GM21737 (cell line): Measurements from ENCODE around the gene USH2A.

Source experiments
- ATAC-seq: cut with Tn5 transposase; IDR thresholded peaks from one replicate; pipeline ENCODE4 v1.9.1; 2021; ENCODE audit warnings: mild to moderate bottlenecking, moderate library complexity; ENCODE audit not compliant: unreplicated experiment

The USH2A gene

GRCh38 chr1:215665215-215665614, 758.0 kb downstream of the USH2A start:
- no peak for ATAC-seq

DNA sequence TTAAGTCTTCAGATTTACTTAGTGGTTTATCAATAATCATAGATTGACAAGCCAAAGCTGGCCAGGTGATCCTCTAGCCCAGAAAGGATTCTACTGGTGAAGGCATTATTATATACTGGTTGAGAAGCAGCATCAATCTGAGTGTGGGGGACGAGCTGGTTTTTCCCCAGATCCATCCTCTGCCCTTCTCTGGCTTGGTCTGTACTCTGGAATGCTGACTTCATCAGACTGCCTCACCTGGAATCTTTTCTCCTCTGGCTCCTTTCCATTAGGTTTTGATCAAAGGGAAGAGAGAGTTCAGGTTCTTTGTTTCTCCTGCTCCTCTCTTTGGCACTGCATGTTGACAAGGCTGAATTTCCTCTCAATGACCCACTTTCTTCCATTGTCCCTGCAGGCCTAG, 762.2 kb downstream of the USH2A start:
- no peak for ATAC-seq

DNA sequence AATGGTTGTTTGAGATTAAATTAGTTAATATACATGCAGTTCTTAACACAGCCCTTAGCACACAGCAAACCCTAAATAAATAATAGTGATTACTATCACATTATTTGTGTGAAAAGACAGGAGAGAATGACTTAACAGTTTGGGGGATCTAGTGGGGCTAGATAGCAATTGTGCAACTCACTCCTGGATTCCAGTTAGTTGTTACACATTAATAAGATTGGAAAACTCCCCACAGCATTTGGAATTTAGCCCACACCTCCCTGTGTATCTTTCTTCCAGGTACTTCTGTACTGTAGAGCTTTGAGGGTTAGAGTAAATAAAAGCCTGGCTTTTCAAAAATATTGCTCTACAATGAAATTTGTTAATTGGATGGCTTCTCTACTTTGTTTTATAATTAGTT, 763.0 kb downstream of the USH2A start:
- ATAC-seq, result no peak

GRCh38 chr1:215657047-215657446, 766.2 kb downstream of the USH2A start:
- ATAC-seq, result no peak

GRCh38 chr1:215652371-215652770, 770.9 kb downstream of the USH2A start:
- ATAC-seq, result no peak

DNA sequence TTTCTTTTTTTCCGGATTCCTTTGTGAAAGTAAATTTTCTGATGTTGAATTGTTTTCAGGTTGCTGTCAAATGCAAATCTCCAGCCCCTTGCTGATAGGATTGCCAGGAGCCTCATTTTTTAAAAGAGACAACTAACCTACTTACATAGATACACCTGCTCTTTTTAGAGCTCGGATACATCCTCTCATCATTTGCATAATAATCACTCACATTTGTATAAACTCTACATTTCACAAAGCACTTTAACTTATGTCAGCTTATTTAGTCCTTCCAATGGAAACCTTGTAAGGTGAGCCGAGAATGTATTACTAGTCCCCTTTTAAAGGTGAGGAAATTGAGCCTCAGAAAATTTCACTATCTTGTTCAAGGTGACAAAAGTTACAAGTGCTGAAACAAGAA, 771.4 kb downstream of the USH2A start:
- ATAC-seq, result no peak

GRCh38 chr1:215650446-215651149, 772.6 kb downstream of the USH2A start:
- ATAC-seq, result no peak

- ATAC-seq, result no peak
Measured at GRCh38 chr1:215648957-215649356, 774.3 kb downstream of the USH2A start.

GRCh38 chr1:215647738-215648137, 775.5 kb downstream of the USH2A start:
- no peak for ATAC-seq

DNA sequence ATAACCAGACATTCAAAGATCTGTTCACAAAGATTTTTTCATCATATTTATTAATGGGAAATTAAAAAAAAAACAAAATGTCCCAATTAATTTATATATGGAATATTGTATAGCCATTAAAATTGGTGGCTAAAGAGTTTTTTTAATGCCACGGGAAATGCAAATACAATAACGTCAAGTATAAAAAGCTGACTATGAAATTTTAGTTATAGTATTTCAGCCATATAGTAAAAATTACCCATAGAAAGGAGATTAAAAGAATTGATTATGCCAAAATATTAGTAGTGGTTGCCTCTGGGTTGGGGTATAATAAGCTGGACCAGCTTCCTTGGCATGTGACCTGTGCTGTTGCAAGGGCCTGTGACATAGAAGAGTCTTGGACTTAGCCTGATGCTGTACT, 777.4 kb downstream of the USH2A start:
- no peak for ATAC-seq

DNA sequence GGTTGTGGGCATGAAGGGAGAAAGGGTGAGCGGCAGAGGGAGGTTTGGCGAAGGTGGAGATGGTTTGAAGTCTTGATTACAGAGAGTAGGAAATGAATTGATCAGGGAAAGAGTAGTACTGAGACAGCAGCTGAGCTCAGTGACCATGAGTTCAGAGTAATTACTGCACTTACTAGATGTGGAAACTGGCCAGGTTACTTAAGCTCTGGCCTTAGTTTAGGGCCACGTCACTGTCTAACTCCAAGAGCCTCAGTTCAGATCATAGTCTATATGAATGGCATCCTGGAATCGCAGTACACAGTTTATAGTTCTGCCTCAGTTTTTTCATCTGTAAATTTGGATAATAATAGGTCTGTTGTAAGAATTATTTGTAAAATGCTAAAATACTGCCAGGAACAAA, 778.1 kb downstream of the USH2A start:
- ATAC-seq, result no peak

DNA sequence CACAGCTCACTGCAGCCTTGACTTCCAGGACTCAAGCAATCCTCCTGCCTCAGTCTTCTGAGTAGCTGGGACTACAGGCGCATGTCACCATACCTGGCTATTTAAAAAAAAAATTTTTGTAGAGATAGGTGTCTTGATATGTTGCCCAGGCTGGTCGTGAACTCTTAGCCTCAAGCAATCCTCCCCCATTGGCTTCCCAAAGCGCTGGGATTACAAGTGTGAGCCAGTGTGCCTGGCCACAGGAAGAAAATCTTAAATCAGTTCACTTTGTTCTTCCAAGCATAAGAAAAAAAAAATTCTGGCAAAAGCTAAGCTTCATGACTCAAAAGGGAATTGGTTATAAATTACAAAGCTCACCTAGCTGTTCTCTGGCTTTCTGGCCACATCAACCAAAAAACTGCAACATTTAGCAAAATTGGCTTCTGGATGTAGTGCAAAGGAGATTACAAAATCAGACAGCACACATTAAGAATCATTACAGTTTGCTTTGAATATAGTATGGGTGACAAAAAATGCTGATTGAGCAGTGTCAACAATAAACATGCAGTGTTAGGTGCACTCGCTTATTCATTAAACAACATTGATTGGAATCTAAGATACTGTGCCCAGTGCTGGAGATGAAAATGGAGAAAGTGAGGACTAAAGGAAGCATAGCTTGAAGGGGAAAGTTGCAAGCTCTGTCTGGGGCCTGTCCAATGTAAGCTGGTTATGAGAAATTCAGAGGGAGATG, 779.5 kb downstream of the USH2A start:
- ATAC-seq, result no peak

DNA sequence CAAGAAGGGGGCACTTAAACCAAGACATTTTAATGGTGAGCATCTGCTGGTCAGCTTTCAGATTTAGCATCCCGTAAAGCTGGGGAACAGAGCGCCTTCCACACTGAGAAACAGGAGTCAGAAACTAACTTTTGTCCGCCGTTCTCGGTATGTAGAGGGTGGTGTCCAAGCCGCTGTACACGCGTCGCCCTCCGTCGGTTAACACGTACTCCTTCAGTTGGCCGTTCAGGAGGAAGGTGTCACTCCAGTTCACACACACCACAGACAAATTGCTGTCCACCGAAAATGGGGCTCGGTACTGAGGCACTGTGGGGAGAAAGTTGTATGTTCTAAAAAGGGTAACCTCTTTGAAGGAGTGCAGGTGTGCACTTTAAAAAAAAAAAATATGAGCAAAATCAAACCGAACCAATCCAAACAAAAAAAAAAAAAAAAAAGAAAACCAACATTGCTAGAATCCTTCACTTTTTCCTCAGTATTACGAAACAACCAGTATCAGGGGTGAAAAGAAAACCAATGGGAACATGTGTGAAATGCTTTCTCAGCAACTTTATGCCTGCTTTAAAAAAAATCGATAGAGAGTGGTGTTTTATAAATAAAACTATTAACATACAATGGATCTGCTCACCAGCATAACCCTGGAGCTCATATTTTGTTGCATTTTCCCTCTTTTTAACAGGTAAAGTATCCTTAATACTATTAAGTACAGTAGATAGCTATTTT, 782.7 kb downstream of the USH2A start:
- no peak for ATAC-seq

DNA sequence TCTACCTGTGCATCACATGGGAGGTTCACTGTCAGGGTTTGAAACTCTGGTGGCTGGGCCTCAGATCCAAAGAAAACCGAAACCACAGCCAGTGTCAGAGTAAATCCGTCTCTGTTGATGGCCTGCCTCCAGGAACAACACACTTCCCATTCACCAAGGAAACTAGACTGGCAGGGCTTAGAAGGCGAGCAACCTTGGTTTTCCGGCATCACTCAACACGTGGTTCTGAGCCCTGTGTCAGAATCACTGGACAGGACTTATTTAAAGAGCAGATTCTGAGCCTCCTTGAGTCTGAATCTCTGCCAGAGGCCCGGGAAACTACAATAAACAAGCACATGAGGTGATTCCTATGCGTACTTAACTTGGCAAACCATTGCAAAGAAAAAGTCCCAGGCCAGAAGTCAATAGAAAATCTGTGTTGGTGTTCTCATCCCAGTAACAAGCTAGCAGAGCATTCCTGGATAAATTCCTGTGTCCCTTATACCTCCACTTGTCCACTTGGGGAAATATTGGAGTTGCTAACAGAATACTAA, 786.1 kb downstream of the USH2A start:
- no peak for ATAC-seq

GRCh38 chr1:215636258-215636965, 786.8 kb downstream of the USH2A start:
- no peak for ATAC-seq

GRCh38 chr1:215635827-215636226, 787.4 kb downstream of the USH2A start:
- ATAC-seq, result no peak

DNA sequence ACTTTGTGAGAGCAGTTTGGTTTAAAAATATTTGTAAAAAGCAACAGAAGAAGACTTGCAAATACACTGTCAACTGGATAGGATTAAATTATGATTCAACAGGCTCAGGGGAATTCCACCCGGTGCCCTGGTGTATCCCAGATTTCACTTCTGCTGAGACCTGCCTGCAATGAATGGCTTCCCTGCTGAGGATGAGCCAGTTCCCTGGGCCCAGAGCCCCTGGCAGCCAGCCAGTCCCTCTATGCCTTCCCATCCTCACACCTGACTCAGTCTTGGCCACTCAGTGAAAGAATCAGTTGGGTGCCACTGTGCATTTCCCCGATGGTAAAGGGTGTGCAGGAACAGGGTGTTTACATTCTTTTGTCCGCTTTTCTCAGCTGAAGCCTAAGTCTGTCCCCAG, 791.8 kb downstream of the USH2A start:
- no peak for ATAC-seq

GRCh38 chr1:215631040-215631439, 792.2 kb downstream of the USH2A start:
- no peak for ATAC-seq

DNA sequence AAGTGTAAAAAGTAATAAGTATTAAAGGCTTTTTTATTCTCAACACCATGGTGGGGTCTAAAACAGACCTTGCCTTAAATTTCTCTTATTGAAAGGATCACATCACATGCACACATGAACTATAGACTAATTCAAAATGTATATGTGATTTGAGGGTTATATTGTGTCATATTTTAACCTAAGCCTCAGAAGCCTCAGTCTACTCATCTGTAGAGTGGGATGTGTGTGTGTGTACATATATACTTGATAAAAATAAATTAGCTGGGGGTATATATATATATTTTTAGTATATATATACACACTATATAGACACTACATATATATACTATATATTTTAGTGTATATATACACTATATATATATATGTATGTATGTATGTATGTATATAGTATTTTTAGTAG, 797.3 kb downstream of the USH2A start:
- no peak for ATAC-seq

- no peak for ATAC-seq
Measured at GRCh38 chr1:215623162-215623561, 800.1 kb downstream of the USH2A start.

- ATAC-seq, result no peak
Measured at GRCh38 chr1:215617979-215618378, 805.3 kb downstream of the USH2A start.
